B cell (primary cell): ENCODE data around the gene LRIG3. TPM values are rescaled to one million over a fixed set of nuclear protein-coding genes. Genes with fewer than 3 reads are reported as not detected.
A peak's percentile ranks its signal among the peaks of the same experiment; 100 is the strongest.

Experiments
- ATAC-seq: fragments of 200-7000 bp; cut with Tn5 transposase; one replicate; pipeline ENCODE4 v1.10.0; 2021; ENCODE audit warnings: low read depth, mild to moderate bottlenecking, moderate number of reproducible peaks, moderate library complexity
- CTCF ChIA-PET: fragments of 350-600 bp; sonication (Branson Sonifier 250); formaldehyde crosslinking; loops from one replicate; lab custom pipeline; 2021; ENCODE audit warnings: antibody characterized with exemption, inconsistent platforms; lab: Charles Lee
- POLR2A ChIA-PET: fragments of 350-600 bp; sonication (Branson Sonifier 250); formaldehyde crosslinking; loops from one replicate; lab custom pipeline; 2021; ENCODE audit warnings: antibody characterized with exemption; lab: Charles Lee
- DNase-seq: peaks from one replicate; pipeline ENCODE4 v3.0.0; 2013
- H2AFZ ChIP-seq: 2 replicates; pipeline ENCODE4 v1.6.1; 2012; ENCODE audit warnings: mild to moderate bottlenecking, low read depth, low read length; ENCODE audit not compliant: insufficient read depth, poor library complexity, severe bottlenecking
- H3K27ac ChIP-seq, 2 donors: 1 replicate in 1 of 2; 2 replicates in 1 of 2; pipeline ENCODE4 v1.5.1; 2012 to 2013; ENCODE audit warnings: low read length in 2 of 2, mild to moderate bottlenecking in 2 of 2, moderate library complexity in 1 of 2
- H3K27me3 ChIP-seq, 4 experiments: fragments of 200-600 bp in 1 of 4; sonication (generic) in 1 of 4; replicated peaks in 1 of 4; 1 replicate in 2 of 4; 2 replicates in 2 of 4; pipeline versions ENCODE4 v1.6.1 to v1.7.0; 2013 to 2016; ENCODE audit warnings: low read length in 3 of 4, mild to moderate bottlenecking in 2 of 4, mixed read lengths in 1 of 4, moderate library complexity in 1 of 4; ENCODE audit not compliant: insufficient read depth in 4 of 4, control insufficient read depth in 3 of 4; ENCODE audit errors: control extremely low read depth in 1 of 4
- H3K36me3 ChIP-seq, 2 experiments: replicated peaks in 1 of 2; 1 replicate in 1 of 2; 2 replicates in 1 of 2; pipeline versions ENCODE4 v1.6.1 to v1.7.1; 2013; ENCODE audit warnings: low read length in 1 of 2; ENCODE audit not compliant: insufficient read depth in 2 of 2, control insufficient read depth in 1 of 2; ENCODE audit errors: control extremely low read depth in 1 of 2, extremely low read depth in 1 of 2
- H3K4me1 ChIP-seq, 2 donors: fragments of 200-600 bp in 1 of 2; sonication (generic) in 1 of 2; 1 replicate in 1 of 2; 2 replicates in 1 of 2; pipeline versions ENCODE4 v1.5.1 to v1.6.1; 2013 to 2017; ENCODE audit warnings: low read length in 2 of 2; ENCODE audit not compliant: control insufficient read depth in 2 of 2, insufficient read depth in 2 of 2
- H3K4me2 ChIP-seq: replicated peaks from 2 replicates; pipeline ENCODE3; 2012; ENCODE audit warnings: mild to moderate bottlenecking, low read depth, low read length; ENCODE audit not compliant: poor library complexity, severe bottlenecking
- H3K4me3 ChIP-seq, 5 experiments: fragments of 200-600 bp in 1 of 5; sonication (generic) in 1 of 5; 1 replicate in 3 of 5; 2 replicates in 2 of 5; pipeline versions ENCODE4 v1.5.1 to v1.7.0; 2011 to 2016; ENCODE audit warnings: low read length in 4 of 5, mild to moderate bottlenecking in 4 of 5, low read depth in 2 of 5, control low read depth in 1 of 5, moderate library complexity in 1 of 5; ENCODE audit not compliant: insufficient read depth in 1 of 5; ENCODE audit errors: control extremely low read depth in 1 of 5, extremely low read depth in 1 of 5
- H3K79me2 ChIP-seq: fragments of 200-600 bp; sonication (generic); one replicate; pipeline ENCODE4 v1.6.0; 2016; ENCODE audit warnings: low read length; ENCODE audit not compliant: control insufficient read depth, insufficient read depth
- H3K9ac ChIP-seq: fragments of 200-600 bp; sonication (generic); 2 replicates; pipeline ENCODE4 v1.6.1; 2017; ENCODE audit warnings: mild to moderate bottlenecking, low read length, moderate library complexity
- H3K9me3 ChIP-seq, 3 donors: one replicate each; pipeline versions ENCODE4 v1.6.1 to v1.7.1; 2013; ENCODE audit warnings: low read length in 2 of 3; ENCODE audit not compliant: control insufficient read depth in 2 of 3, insufficient read depth in 1 of 3; ENCODE audit errors: control extremely low read depth in 1 of 3
- H4K20me1 ChIP-seq: 2 replicates; pipeline ENCODE4 v1.6.0; 2012; ENCODE audit warnings: mild to moderate bottlenecking, low read length; ENCODE audit not compliant: insufficient read depth, control insufficient read depth, poor library complexity, severe bottlenecking
- H3K27ac Mint-ChIP-seq: one replicate; pipeline ENCODE4 v1.8.0; 2021; ENCODE audit warnings: mixed read lengths
- H3K27me3 Mint-ChIP-seq: one replicate; pipeline ENCODE4 v1.8.0; 2021; ENCODE audit warnings: mixed read lengths
- H3K4me1 Mint-ChIP-seq: one replicate; pipeline ENCODE4 v1.8.0; 2021; ENCODE audit warnings: mixed read lengths
- H3K4me3 Mint-ChIP-seq: one replicate; pipeline ENCODE4 v1.8.0; 2021; ENCODE audit warnings: mixed read lengths
- H3K9me3 Mint-ChIP-seq: one replicate; pipeline ENCODE4 v1.8.0; 2022; ENCODE audit warnings: mixed read lengths; ENCODE audit not compliant: insufficient read depth
- CTCF ChIP-seq: fragments of 200-600 bp; IDR thresholded peaks from one replicate; pipeline ENCODE4 v1.8.0; 2022; ENCODE audit warnings: antibody characterized with exemption, mild to moderate bottlenecking
- EZH2 ChIP-seq: IDR thresholded peaks from 2 replicates; pipeline ENCODE4 v1.6.1; 2012; ENCODE audit warnings: borderline replicate concordance, low read depth, mild to moderate bottlenecking, moderate library complexity, low read length; ENCODE audit not compliant: insufficient read depth, poor library complexity, severe bottlenecking
- WGBS: methylation state at CpG from one replicate; pipeline ENCODE4 v1.1.5; 2013; ENCODE audit warnings: missing lambda C conversion rate; ENCODE audit not compliant: insufficient coverage; 5-methylcytosine and 5-hydroxymethylcytosine counted together
- intact Hi-C: fragments of 100-400 bp; cut with micrococcal nuclease; formaldehyde crosslinking; loops from one replicate; pipeline ENCODE4 v1.10.0; 2022
- polyA plus RNA-seq: library from polyadenylated mRNA; depleted of rRNA; stranded (reverse); fragments of >200 nt; gene quantifications from 2 replicates; pipeline ENCODE4 v1.2.3, GENCODE V29; 2012
- total RNA-seq, 2 donors: library from RNA; stranded (reverse); fragments of 120-200 nt in 1 of 2; gene quantifications; 1 replicate in 1 of 2; 2 replicates in 1 of 2; pipeline versions ENCODE4 v1.2.3 to v1.2.4, GENCODE V29; 2013 to 2022

LRIG3 gene
- total and polyA plus RNA-seq, 2 donors (not counting 1 experiment from before 2014, with no cell fraction given): 0.13 TPM; not detected in 1

GRCh38 chr12:58922849-58923248 lies 2.5 kb upstream of the LRIG3 start:
- Histone ChIP-seq H3K27ac (no peak overlapping the region), H2AFZ (no peak overlapping the region), H4K20me1 (no peaks in the 10 kb centered on the region), H3K79me2 (no peaks in the 10 kb centered on the region), H3K4me2 (no peak overlapping the region), H3K27me3 (peaks cover 0 to 12% (median 9%) of the 10 kb centered on the region in 4 experiments), H3K4me3 (no peak overlapping the region), H3K4me1 (peaks cover 3% of the 10 kb centered on the region in 2 donors), H3K9me3 (no peaks in the 10 kb centered on the region), H3K36me3 (no peaks in the 10 kb centered on the region), H3K9ac (no peak overlapping the region)
- H3K27me3 Mint-ChIP-seq: peaks cover 34% of the 10 kb centered on the region
- no peak overlapping the region for H3K27ac Mint-ChIP-seq
- H3K9me3 Mint-ChIP-seq: peaks cover 6% of the 10 kb centered on the region
- ATAC-seq: no peak
- POLR2A ChIA-PET: no interaction called here
- no peak overlapping the region for H3K4me3 Mint-ChIP-seq
- H3K4me1 Mint-ChIP-seq: peaks cover 12% of the 10 kb centered on the region
- intact Hi-C loops: no loop called here
- TF ChIP-seq EZH2: no peak
- no peak for TF ChIP-seq CTCF
- CTCF ChIA-PET: no interaction called here
- DNase-seq: no peak

- Mint-ChIP-seq H3K4me1 (peaks cover 12% of the 10 kb centered on the region), H3K4me3 (peak overlapping the region; percentile 63), H3K27me3 (peaks cover 34% of the 10 kb centered on the region), H3K9me3 (peaks cover 6% of the 10 kb centered on the region), H3K27ac (no peak overlapping the region)
- Histone ChIP-seq H3K4me2 (no peak overlapping the region), H2AFZ (peak overlapping the region; percentile 49), H3K36me3 (no peaks in the 10 kb centered on the region), H3K9ac (no peak overlapping the region), H3K4me1 (peaks cover 3% of the 10 kb centered on the region in 2 donors), H3K9me3 (no peaks in the 10 kb centered on the region), H3K79me2 (no peaks in the 10 kb centered on the region), H3K27me3 (peaks cover 0 to 13% (median 10%) of the 10 kb centered on the region in 4 experiments), H4K20me1 (no peaks in the 10 kb centered on the region), H3K4me3 (no peak overlapping the region), H3K27ac (no peak overlapping the region)
- no peak for ATAC-seq
- TF ChIP-seq CTCF: no peak
- TF ChIP-seq EZH2: no peak
- intact Hi-C loops: no loop called here
- DNase-seq: no peak
- ChIA-PET CTCF (no interaction called here), POLR2A (no interaction called here)
- 59% methylated on average over 2 of the region's 15 CpGs for WGBS
Measured at GRCh38 chr12:58920961-58921861, 907 bp upstream of the LRIG3 start.
